ENCODE data around the gene NR2C2.
"Not testable (repeated sequence)": the region's sequence is repeated elsewhere in the genome, so short reads cannot be mapped to it uniquely, and the experiment has no call there.

The NR2C2 gene

DNA sequence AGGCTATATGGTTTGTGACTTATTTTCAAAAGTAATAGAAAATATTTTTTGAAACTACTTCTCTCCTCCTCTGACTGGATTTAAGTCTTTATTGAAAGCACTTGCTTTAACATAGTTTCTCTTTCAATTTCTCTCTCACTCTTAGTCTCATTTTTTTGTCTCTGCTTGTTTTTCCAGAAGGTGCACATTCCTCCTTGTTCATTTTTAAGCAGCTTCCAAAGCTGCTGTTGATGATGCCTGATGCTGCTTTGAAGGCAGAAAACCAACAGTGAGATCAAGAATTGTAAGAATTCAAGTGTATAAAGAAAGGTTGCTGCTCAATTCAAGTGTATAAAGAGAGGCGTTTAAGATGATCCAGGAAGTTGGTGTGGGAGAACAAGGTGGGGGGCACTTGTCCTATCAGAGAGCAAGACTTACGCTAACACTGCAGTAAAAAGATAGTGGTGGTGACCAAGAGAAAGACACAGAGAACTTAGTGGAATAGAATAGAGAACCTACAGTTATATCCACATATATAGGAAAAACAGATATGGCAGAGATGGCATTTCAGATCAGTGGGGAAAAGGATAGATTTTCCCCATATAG lies 12.1 kb downstream of the NR2C2 start:
- no peak for DNase-seq (ENCODE audit: low read depth)

DNA sequence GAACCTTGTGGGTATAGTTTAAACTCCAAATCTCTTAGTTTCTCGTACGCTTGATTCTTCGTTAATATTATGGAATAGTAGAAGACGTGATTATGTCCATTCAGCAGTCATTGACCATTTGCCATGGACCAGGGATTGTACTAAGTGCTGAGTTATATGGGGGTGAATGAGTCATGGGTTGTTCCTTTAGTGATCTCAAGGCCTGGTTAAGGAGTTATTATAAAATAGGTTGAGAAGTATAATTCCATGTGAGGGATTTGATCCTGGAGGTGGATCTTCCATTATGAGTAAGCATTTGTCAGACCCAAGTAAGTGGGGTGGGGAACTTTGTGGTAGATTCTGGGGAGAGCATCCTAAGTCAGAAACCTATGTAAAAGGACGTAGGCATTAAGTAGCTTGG lies 15.4 kb downstream of the NR2C2 start:
- no peak for DNase-seq (ENCODE audit: low read depth)

DNA sequence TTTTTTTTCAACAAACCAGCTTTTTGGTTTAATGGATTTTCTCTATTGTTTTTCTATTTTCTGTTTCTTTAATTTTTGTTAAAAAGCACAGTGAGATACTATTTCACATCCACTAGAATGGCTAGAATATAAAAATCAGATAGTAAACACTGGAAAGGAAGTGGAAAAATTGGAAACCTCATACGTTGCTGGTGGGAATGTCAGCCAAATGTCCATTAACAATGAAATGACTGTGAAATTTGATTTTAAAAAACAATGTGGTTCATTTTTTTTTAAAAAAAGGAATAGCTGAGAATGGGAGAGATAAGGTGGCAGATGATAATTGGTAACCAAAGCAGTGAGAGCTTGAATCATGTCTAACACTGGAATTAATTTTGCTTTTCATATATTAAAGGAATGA lies 19.9 kb downstream of the NR2C2 start:
- DNase-seq (ENCODE audit: low read depth) = no peak

DNA sequence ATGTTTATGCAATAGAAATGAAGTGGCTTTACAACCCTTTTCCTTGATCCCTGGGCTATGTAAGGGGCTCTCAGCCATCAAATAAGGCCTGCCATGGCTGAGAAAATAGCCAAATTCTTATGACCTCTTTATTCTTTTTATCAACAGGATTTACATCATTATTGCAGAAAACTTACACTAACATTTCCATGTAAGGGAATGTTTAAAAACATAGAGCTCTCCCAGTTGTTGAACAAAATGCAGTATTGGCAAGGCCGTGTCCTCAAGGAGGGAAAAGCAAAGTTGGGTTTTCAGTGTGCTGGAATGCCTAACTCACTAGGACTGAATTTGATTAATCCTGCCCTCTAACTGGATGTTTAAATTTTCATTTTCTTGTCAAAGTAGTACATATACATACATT lies 22.3 kb downstream of the NR2C2 start:
- DNase-seq (ENCODE audit: low read depth) = no peak

DNA sequence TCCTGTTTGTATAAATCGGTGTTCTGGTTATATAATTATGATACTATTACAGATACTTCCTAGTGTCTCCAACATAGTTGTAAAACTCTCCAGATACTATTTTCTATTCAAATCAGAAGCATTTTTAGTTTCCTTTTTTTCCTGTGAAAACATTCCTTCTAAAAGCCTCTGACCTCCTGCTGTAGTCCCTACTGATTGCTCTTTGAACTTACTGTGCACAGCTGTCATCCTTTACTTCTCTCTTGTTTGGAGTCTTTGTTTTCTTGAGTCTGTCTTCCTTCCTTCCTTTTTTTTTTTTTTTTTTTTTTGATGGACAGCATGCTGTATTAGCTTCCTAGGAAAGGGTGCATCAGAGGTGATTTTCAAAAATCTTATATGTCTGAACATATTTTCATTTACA lies 28.9 kb downstream of the NR2C2 start:
- DNase-seq (ENCODE audit: low read depth) = no peak

DNA sequence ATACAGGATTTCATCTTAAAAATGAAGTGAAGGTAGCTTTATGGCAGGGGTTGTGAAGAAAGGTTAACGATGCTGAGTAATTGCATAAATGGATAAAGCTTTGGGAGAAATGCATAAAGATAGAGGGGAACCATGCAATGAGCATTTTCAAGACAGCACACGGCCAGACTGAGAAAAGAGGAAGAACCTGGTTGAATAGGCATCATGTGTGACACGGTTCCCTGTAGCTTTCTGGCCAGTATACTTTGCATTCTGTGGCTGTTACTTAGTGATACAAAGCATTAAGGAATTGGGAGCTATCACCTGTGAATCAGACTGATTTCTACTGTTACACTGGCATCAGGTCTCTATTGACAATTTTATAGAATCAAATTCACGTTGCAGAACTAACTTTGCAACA lies 33.3 kb downstream of the NR2C2 start:
- no peak for DNase-seq (ENCODE audit: low read depth)

DNA sequence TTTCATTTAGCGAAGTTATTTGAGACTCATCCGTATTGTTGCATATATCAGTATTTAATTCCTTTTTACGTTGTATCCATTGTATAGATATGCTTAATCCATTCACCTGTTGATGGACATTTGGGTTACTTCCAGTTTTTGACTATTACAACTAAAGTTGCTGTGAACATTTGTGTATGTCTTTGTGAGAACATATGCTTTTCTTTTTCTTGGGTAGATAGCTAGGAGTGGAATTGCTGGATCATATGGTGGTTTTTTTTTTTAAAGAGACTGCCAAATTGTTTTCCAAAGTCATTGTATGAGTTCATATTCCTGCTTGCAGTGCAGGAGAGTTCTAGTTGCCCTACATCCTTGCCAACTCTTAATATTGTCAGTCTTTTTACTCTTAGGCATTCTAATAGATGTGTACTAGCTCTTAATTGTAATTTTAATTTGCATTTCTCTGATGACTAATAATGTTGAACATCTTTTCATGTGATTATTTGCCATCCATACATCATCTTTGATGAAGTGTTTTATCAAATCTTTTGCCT lies 37.3 kb downstream of the NR2C2 start:
- no peak for DNase-seq (ENCODE audit: low read depth)

DNA sequence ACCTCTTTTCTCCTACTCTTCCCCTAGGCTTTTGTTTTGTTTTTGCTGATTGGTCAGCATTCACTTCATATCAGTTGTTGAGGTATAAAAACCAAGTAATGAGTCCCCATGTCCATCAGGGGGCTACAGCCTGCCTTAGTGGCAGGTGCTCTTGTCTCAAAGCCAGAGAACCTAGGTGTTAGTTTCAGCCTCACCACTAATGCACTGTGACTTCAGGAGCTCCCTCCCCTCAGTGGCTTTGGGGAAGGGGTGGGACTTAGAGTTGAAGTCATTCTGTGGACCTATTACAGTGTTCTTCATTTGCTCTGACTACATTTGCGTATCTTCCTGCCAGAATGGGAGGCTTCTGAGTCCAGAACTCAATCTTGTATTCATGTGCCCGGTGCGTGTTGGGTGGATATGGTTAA lies 41.6 kb downstream of the NR2C2 start:
- peak; percentile 4 for DNase-seq (ENCODE audit: low read depth)

DNA sequence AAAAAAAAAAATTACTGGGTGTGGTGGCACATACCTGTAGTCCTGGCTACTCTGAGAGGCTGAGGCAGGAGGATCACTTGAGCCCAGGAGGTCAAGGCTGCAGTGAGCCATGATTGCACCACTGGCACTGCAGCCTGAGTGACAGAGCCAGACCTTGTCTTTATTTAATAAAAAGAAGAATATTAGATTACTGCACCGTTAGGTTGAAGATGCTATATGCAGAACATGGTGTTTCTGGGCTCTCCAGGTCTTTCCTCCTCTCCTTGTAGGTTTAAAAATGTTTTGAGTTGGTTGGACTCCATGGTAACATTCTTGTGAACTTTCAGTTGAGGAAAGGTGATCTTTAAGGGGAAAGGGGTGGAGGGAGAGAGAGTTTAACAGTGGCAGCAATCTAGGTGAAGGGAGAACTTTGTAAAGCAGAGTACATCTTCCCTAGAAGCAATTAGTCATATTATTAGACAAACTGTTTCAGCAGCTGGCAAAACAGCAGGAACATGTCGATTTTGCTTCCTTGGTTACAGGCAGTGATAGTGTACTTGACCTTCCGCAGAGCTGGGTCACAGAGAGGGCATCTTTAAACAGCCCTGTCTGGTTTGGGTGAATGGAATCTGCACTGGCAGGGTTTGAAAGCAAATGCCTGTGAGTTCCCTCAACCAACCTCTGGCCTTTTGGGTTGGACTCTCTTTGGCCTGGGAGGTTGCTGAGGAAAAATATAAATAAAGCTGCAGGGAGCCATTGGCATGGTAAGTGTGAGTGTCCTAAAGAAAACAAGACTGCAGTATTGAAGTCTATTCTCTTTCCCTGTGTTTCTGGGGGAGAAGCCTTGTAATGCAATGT lies 42.8 kb downstream of the NR2C2 start:
- DNase-seq (ENCODE audit: low read depth) = no peak

DNA sequence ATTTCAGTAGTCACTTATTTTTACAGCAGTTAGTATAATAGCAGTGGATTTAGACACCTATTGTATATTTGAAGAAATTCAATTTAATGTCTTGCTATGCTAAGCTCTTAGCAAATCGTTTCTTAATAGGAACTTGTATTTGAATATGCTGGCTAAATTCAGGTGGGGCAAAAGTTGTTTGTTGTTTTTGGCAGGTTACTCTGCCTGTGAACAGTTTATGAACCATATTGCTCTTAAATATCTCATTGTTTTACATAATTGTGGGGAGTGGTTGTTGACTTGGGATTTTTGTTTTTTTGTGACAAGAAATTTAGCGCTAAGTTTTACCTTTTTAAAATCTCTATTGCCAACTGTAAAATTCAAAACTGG lies 43.4 kb downstream of the NR2C2 start:
- DNase-seq (ENCODE audit: low read depth) = no peak

DNA sequence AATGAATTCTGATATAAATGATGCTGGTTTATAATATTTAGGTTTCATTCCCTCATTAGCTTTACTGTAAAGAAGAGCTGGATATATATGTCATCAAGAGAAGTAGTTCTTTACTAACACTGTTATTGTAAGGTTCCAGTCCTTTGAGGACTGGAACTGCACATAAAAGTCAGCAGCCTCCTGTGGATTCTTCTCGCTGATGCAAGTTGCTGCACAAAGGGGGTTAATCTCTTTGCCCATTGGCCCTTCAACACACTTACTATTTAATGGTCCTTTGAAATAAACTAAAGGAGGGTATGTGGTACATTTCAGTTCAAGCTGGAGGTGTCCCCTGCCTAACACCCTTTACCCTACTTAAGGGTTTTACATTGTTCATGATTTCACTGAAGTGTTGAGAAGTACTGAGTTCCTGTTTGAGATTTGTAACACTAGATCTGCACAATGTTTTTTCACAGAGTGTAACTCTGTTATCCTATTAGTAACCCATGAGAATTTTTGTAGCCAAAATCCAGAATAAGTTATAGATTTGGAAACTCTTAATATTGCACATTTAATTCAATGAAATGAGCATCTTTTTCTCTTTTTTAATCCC lies 43.9 kb downstream of the NR2C2 start:
- no peak for DNase-seq (ENCODE audit: low read depth)

DNA sequence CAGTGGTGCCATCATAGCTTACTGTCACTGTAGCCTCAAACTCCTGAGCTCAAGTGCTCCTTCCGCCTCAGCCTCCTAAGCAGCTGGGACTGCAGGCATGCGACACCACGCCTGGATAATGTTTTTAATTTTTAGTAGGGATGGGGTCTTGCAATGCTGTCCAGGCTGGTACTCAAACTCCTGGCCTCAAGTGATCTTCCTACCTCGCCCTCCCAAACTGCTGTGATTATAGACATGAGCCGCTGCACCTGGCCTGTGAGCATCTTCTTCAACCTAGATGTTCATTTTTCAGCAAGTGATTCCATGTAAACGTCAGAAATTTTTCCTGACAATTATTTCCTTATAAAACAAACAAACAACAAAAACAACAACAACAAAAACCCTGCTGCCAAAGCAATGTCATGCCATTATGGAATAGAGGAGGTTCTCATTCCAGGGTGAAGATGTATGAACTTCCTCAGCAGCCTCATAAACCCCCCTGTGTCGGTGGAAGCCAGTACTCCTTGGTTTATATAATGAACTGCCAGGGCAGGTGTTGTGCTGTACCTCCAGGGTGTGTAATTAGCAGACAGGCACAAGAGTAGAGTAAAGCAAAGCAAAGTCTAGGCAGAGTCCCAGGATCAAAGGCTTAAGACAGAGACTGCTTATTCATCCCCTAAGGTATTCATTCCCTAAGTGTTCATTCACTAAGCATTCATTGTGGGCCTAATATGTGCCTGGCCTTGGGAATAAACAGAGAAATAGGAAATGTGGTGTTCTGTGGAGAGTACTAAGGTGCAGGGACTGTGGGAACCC lies 44.6 kb downstream of the NR2C2 start:
- no peak for DNase-seq (ENCODE audit: low read depth)

DNA sequence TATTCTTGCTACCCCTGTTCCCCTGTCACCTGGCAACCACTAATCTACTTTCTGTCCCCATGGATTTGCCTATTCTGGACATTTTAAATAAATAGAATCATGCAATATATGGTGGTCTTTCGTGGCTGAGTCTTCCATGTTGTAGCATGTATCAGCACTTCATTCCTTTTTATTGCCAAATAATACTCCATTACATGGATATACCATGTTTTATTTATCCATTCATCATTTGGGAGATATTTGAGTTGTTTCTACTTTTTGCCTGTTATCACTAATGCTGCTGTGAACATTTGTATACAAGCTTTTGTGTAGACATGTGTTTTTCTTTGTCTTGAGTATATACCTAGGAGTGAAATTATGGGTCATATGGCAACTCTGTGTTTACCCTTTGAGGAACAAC lies 50.6 kb downstream of the NR2C2 start:
- DNase-seq (ENCODE audit: low read depth) = no peak

DNA sequence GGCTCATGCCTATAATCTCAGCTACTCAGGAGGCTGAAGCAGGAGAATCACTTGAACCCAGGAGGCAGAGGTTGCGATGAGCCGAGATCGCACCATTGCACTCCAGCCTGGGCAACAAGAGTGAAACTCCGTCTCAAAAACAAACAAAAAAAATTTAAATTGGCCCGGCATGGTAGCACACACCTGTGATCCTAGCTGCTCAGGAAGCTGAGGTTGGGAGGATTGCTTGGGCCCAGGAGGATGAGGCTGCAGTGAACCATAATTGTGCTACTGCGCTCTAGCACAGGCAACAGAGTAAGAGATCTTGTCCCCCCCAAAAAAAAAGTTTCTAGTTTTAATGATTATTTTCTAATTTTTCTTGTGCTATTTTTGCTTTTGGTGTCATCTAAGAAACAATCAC lies 51.8 kb downstream of the NR2C2 start:
- not testable (repeated sequence) for DNase-seq (ENCODE audit: low read depth)

DNA sequence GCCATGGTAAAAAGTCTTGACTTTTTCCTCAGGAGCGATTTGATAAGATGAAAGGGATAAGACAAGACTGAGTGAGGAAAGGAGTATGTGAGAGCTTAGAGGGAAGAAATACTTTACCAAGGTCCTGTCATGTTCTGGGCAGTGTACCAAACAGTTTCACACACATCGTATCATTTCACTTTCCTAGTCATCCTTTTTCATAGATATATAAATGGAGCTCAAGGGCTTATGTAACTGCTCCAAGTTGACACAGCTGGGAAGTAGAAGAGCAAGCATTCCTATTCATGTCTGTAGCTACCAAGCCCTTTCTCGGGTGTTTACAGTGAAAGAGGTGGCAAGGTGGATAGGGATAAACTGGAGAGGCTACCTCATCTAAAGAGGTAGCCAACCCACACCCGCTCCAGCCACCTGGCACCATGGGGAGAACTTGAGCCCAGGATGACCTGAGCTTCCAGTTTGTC lies 60.3 kb downstream of the NR2C2 start:
- no peak for DNase-seq (ENCODE audit: low read depth)

DNA sequence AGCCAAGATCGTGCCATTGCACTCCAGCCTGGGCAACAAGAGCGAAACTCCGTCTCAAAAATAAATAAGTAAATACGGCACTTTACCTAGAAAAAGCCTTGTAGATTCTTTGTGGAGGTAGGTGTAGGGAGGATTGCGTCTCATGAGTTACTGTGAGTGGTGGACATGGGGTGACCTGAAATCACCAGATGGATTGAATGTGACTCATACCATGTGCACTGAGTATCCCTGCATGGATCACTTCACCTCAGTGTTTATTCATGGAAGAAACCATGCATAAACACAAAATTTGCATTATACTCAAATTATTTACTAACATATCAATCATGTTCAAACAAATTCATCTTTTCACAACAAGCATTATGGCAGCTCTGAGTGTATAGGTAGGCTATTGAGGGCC lies 61.8 kb downstream of the NR2C2 start:
- no peak for DNase-seq (ENCODE audit: low read depth)

DNA sequence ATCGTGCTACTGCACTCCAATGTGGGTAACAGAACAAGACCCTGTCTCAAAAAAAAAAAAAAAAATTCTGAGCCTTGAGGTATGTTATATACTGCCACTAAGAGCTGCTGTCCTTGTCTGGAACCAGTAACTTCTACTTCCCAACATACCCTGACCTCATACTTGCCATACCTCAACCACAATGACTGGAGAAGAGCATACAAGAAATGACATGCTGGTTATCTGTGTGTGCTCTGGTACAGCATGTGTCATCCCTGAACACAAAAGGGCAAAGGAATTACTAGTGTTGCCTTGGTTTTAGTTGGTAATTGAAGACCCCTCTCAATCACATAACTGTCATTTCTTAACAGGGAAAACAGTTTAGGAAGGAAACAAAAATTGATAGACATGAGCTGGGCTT lies 63.3 kb downstream of the NR2C2 start:
- no peak for DNase-seq (ENCODE audit: low read depth)

DNA sequence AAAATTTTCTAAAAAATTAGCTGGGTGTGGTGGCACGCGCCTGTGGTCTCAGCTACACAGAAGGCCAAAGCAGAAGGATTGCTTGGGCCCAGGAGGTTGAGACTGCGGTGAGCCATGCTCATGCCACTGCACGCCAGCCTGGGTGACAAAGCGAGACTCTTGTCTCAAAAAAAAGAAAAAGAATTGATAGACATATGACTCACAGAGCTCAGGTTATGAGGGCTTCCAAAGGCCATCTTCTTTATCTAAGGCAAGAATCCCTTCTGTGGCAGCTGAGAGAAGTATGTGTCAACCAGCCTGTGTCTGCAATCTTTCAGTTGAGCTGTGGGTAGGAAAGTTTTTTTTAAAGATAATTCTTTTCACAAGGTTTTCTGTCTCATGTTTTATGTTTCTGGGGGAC lies 63.8 kb downstream of the NR2C2 start:
- no peak for DNase-seq (ENCODE audit: low read depth)

DNA sequence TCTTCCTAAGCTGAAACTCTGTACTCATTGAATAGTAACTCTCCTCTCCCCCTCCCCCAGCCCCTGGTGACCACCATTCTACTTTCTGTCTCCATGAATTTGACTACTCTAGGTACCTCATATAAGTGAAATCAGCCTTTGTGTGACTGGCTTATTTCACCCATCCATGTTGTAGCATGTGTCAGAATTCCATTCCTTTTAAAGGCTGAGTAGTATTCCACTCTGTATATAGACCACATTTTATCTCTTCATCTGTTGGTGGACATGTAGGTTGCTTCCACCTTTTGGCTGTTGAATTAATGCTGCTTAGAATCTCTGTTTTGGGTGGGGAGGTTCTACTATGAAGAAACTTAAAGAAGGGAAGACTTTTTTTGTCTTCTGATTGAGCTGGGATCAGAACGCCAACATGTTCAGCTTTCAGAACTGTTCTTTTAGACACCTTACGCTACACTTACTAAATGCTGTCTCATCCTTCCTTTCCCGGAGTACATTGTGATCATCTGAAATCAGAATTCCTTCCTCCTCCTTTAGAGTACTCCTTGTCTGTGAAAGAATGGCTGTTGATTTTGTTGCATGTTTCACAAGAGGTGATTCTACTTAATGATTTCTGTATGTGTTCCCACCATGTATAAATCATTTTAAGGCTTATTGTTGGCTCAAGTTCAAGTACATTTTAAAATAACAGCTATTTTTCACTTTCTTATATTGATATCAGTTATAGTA lies 67.4 kb downstream of the NR2C2 start:
- no peak for DNase-seq (ENCODE audit: low read depth)

DNA sequence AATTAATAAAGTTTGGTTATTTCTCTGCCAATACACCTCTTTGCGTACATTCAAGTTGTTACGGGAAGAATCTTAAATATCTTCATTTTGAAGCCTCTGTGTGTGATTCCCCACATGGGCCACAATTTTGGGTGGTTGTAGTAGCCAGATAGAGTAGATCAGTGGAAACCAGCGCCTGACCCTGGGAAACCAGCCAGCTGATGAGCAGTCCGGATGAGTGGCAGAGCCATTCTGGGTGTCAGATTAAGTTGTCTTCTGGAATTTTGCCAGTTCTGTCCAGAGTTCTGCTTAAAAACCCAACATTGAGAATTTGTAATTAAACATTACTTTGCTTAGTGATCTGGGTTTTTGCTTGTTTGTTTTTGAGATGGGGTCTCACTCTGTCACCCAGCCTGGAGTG lies 68.1 kb downstream of the NR2C2 start:
- DNase-seq (ENCODE audit: low read depth) = no peak

DNA sequence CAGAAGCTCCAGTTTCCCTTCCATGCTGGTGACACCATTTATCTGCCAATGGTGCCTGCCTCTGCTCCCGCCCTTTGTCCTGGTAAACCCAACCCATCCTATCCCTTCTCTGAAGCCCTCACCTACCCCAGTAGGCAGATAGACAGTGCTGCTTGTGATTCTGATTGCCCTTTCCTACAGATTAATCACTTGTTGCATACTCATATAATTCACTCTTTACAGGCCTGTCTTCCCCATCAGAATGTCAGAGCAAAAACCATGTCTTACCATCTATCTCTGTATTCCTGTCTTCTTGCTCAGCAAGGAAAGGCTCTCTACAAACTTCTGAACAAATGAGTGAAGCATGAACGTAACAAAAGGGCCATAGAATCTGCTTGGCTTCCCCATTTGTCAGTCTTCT lies 69.8 kb downstream of the NR2C2 start:
- no peak for DNase-seq (ENCODE audit: low read depth)

DNA sequence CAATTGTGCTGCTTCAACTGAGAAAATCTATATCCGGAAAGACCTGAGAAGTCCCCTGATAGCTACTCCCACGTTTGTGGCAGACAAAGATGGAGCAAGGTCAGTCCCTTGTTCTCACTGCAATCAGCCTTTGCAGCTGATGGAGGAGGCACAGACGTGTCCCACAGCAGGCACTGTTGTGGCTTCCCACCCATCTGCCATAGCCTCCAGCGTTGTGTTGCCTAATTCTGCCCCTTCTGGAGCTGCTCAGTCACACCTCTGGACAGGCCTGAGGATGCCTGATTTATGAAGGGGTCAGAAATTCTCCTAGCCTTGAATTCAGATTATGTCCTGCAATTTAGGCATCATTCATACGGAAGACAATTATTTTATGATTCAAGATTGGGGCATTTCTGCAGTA lies 75.9 kb downstream of the NR2C2 start:
- no peak for DNase-seq (ENCODE audit: low read depth)

Data from stimulated activated CD8-positive, alpha-beta memory T cell treated with anti-CD3 and anti-CD28 coated beads, Interleukin-4, amount 100 ng/mL, for 24 hours (primary cell).